Prostate gland (tissue), 2 donors: ENCODE results near the gene BMP7.

Experiments
- CTCF ChIP-seq, 4 experiments: fragments of 200-600 bp in 2 of 4; fragments of 450-650 bp in 2 of 4; sonication (generic) in 2 of 4; IDR thresholded peaks; 1 replicate in 3 of 4; 2 replicates in 1 of 4; pipeline ENCODE4 v1.5.1; 2016 to 2019; ENCODE audit warnings: antibody characterized with exemption in 4 of 4, mild to moderate bottlenecking in 2 of 4, moderate library complexity in 2 of 4
- POLR2A ChIP-seq: fragments of 450-650 bp; IDR thresholded peaks from one replicate; pipeline ENCODE4 v1.6.1; 2016; ENCODE audit warnings: antibody characterized with exemption, mild to moderate bottlenecking

GRCh38 chr20:57188576-57189079, 77.8 kb downstream of the BMP7 start:
- TF ChIP-seq CTCF (IDR thresholded peaks at IDR 0.05) (no peak), POLR2A (no peak)
